Body of pancreas (tissue), 4 donors: ENCODE data around the gene GAPVD1. TPM values are rescaled to one million over a fixed set of nuclear protein-coding genes. Genes with fewer than 3 reads are reported as not detected.

Experiments used
- ATAC-seq: fragments of 150-250 bp; one replicate; pipeline ENCODE4 v1.9.1; 2016
- DNase-seq, 4 donors: peaks; one replicate each; pipeline ENCODE4 v3.0.0-alpha.2; 2019
- H3K27ac ChIP-seq, 4 donors: fragments of 200-600 bp; sonication (generic); 1 replicate in 3 of 4; 2 replicates in 1 of 4; pipeline versions ENCODE4 v1.5.1 to v1.6.1; 2016 to 2019; ENCODE audit warnings: mild to moderate bottlenecking in 1 of 4, mixed read lengths in 1 of 4, moderate library complexity in 1 of 4
- H3K27me3 ChIP-seq, 2 donors: fragments of 200-600 bp; sonication (generic); one replicate each; pipeline ENCODE4 v1.6.0; 2016; ENCODE audit warnings: mild to moderate bottlenecking in 1 of 2
- H3K36me3 ChIP-seq, 2 donors: fragments of 200-600 bp; sonication (generic); replicated peaks in 1 of 2; 2 replicates each; pipeline ENCODE4 v1.5.1; 2016; ENCODE audit warnings: low read depth in 2 of 2; ENCODE audit not compliant: insufficient read depth in 1 of 2
- H3K4me1 ChIP-seq: fragments of 200-600 bp; sonication (generic); one replicate; pipeline ENCODE4 v1.6.0; 2016
- H3K4me3 ChIP-seq, 2 donors: fragments of 200-600 bp; sonication (generic); 1 replicate in 1 of 2; 2 replicates in 1 of 2; pipeline ENCODE4 v1.5.1; 2016 to 2019
- H3K9me3 ChIP-seq, 3 donors: fragments of 200-600 bp; sonication (generic); 1 replicate in 2 of 3; 2 replicates in 1 of 3; pipeline ENCODE4 v1.5.1; 2016
- POLR2A ChIP-seq, 3 donors: fragments of 450-650 bp; IDR thresholded peaks; one replicate each; pipeline ENCODE4 v1.6.1; 2016; ENCODE audit warnings: antibody characterized with exemption in 3 of 3, mild to moderate bottlenecking in 2 of 3
- whole genome bisulfite sequencing, 2 donors: methylation state at CpG; one replicate each; pipeline ENCODE4 v1.1.5; 2017; 5-methylcytosine and 5-hydroxymethylcytosine counted together
- intact Hi-C: fragments of 100-400 bp; cut with DNase I; formaldehyde crosslinking; loops from one replicate; pipeline ENCODE4 v1.15.1; 2023
- total RNA-seq, 2 donors: library from RNA; depleted of rRNA; stranded (reverse); fragments of >200 nt; gene quantifications; one replicate each; pipeline ENCODE4 v1.1.0, GENCODE V29; 2016
- TF ChIP-seq, protein P1 (sequence below), 7 experiments: fragments of 450-650 bp in 4 of 7; fragments of 200-600 bp in 3 of 7; sonication (generic) in 3 of 7; IDR thresholded peaks; one replicate each; pipeline ENCODE4 v1.5.1; 2016 to 2019; ENCODE audit warnings: antibody characterized with exemption in 7 of 7

Gene GAPVD1
- total RNA-seq, 2 donors from 2014 or later: 25.7 to 48.8 TPM

- DNase-seq: no peak
- Histone ChIP-seq H3K4me1 (peaks cover 55% of the 10 kb centered on the region), H3K4me3 (peak overlapping the region; percentile 84 to 94), H3K9me3 (no peaks in the 10 kb centered on the region), H3K27ac (peak overlapping the region in 1 of 4 donors; percentile 20), H3K27me3 (no peaks in the 10 kb centered on the region), H3K36me3 (peaks cover 0 to 8% of the 10 kb centered on the region in 2 donors)
- TF ChIP-seq POLR2A (IDR thresholded peaks at IDR 0.05): no peak
- TF ChIP-seq, protein P1, sequence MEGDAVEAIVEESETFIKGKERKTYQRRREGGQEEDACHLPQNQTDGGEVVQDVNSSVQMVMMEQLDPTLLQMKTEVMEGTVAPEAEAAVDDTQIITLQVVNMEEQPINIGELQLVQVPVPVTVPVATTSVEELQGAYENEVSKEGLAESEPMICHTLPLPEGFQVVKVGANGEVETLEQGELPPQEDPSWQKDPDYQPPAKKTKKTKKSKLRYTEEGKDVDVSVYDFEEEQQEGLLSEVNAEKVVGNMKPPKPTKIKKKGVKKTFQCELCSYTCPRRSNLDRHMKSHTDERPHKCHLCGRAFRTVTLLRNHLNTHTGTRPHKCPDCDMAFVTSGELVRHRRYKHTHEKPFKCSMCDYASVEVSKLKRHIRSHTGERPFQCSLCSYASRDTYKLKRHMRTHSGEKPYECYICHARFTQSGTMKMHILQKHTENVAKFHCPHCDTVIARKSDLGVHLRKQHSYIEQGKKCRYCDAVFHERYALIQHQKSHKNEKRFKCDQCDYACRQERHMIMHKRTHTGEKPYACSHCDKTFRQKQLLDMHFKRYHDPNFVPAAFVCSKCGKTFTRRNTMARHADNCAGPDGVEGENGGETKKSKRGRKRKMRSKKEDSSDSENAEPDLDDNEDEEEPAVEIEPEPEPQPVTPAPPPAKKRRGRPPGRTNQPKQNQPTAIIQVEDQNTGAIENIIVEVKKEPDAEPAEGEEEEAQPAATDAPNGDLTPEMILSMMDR (IDR thresholded peaks at IDR 0.05): no peak
- intact Hi-C loops: no loop called here
- no peak for ATAC-seq
- 27 to 61% methylated on average over 14 of the region's 14 CpGs for WGBS, 2 donors
Measured at GRCh38 chr9:125238915-125239446, 22.6 kb upstream of the GAPVD1 start.

DNA sequence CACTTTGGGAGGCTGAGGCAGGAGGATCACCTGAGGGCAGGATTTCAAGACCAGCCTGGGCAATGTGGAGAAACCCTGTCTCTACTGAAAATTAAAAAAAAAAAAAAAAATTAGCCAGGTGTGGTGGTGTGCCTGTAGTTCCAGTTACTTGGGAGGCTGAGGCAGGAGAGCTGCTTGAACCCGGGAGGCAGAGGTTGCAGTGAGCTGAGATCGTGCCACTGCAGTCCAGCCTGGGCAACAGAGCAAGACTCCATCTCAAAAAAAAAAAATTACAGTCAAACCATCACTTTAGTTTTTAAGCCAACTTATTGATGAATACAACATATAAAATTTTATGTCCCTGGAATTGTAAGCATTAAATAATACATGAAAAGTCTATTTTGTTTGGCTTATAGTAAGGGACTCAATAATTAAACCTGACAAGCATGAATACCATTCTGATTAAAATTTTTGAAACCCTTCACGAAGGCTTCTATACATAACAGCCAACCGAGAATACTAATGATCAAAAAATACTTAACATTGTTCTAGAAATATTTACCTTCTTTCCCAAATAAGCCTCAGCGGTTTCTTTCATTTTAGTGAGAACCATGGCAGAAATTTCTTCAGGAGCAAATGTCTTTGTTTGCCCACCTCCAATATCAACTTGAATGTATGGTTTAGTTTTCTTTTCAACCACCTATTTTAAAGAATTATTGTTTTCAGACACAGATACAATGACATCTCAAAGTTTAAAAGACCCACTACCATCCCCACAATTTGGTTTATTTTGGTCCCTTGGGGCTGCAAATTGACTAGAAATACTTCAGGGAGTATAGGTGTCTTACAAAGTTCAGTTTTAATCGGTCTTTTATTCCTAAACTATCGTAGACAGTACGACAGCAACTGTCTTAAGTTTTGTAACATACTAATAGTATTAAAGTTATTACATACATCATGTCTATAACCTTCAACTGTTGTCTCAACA is 21.7 kb upstream of the GAPVD1 start:
- intact Hi-C loops: no loop called here
- H3K4me3 ChIP-seq: peak overlapping the region; percentile 84 to 94
- 6 to 9% methylated on average over 8 of the region's 8 CpGs for WGBS, 2 donors
- H3K36me3 ChIP-seq: peaks cover 0 to 8% of the 10 kb centered on the region in 2 donors
- peaks cover 52% of the 10 kb centered on the region for H3K4me1 ChIP-seq
- H3K27me3 ChIP-seq: no peaks in the 10 kb centered on the region
- DNase-seq (no peak), ATAC-seq (no peak)
- H3K9me3 ChIP-seq: no peaks in the 10 kb centered on the region
- peak overlapping the region; percentile 84 to 97 (median 94) for H3K27ac ChIP-seq
- TF ChIP-seq, protein P1 (IDR thresholded peaks at IDR 0.05): no peak
- TF ChIP-seq POLR2A (IDR thresholded peaks at IDR 0.05): no peak

DNA sequence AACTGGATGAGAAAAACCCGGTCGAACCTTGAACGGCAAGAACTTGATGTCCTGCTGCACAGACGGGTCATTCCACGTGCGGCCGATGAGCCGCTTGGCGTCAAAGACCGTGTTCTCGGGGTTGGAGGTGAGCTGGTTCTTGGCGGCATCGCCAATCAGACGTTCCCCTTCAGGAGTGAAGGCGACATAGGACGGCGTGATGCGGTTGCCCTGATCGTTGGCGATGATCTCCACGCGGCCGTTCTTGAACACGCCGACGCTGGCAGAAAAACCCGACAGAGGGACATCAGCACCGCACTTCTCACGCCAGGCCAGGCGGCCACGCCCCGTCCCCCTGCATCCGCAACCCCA is 21.0 kb upstream of the GAPVD1 start:
- Histone ChIP-seq H3K4me1 (peaks cover 45% of the 10 kb centered on the region), H3K27ac (peak overlapping the region; percentile 84 to 97 (median 94))
- intact Hi-C loops: no loop called here

DNA sequence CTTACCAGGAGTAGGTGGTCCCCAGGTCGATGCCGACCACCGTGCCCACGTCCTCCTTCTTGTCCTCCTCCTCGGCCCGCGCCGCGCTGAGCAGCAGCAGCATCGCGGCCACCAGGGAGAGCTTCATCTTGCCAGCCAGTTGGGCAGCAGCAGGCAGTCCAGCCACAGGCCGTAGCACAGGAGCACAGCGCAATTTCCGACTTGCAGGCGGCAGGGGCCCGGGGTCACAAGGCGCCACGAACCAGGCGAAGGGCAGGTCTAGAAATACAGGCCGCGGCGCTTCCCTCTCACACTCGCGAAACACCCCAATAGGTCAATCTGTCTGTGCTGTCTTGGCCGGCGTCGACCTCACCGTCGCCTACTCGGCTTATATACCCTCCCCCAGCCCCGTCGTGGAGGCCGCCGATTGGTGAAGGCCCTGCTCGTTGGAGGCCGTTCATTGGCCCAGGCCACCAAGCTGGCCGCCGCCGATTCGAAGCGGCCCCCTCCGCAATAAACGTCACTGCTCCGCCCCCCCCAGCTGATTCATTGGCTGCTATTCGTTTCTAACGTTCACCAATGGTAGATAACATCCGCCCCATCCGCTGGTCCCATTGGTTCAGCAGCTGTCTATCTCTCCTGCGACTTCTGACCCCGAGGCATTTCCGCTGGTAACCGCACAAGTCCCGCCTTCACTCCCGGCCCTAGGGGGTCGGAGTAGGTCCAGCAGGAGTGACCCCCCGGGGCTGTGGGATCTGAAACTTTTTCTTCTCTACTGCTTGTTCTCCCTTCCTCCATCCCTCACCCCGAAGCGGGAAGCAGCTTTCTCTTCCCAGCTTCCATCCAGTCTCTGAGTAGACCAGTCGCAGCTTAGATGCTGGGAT is 20.4 kb upstream of the GAPVD1 start, which contains the start of gene HSPA5:
Gene HSPA5 (minus strand): TSS at position 344 of the 863 bp plus-strand sequence. CDS start 217 bp downstream, at position 127.
- ATAC-seq (peak; percentile 95), DNase-seq (peak; percentile 100)
- peaks cover 0 to 5% of the 10 kb centered on the region in 2 donors for H3K36me3 ChIP-seq
- H3K4me1 ChIP-seq: peaks cover 39% of the 10 kb centered on the region
- intact Hi-C loops: no loop called here
- H3K27me3 ChIP-seq: no peaks in the 10 kb centered on the region
- TF ChIP-seq POLR2A (IDR thresholded peaks at IDR 0.05): peak; percentile 99 to 100 (median 100)
- TF ChIP-seq, protein P1 (IDR thresholded peaks at IDR 0.05): peak in 3 of 7 experiments; percentile 13 to 41 (median 17)
- no peaks in the 10 kb centered on the region for H3K9me3 ChIP-seq
- peak within 1 kb of the TSS; percentile 84 to 94 for H3K4me3 ChIP-seq
- H3K27ac ChIP-seq: peak within 1 kb of the TSS; percentile 94 to 97 (median 94)
- 0% methylated on average over 27 to 59 of the region's 59 CpGs for WGBS, 2 donors

More for the DNA sequence above, 21.0 kb upstream of the GAPVD1 start:
- 0% methylated on average over 3 to 32 of the region's 33 CpGs for WGBS, 2 donors
- DNase-seq (peak; percentile 54 to 64 (median 61)), ATAC-seq (peak; percentile 10)
- Histone ChIP-seq H3K4me3 (peak overlapping the region; percentile 84 to 94), H3K9me3 (no peaks in the 10 kb centered on the region), H3K27me3 (no peaks in the 10 kb centered on the region), H3K36me3 (peaks cover 0 to 5% of the 10 kb centered on the region in 2 donors)
- no peak for TF ChIP-seq POLR2A (IDR thresholded peaks at IDR 0.05)
- TF ChIP-seq, protein P1 (IDR thresholded peaks at IDR 0.05): no peak
